UCSD-AML1 (cell line): ENCODE results near the gene DLX6.

Source experiments
- DNase-seq: peaks from one replicate; lab custom pipeline; 2025; ENCODE audit not compliant: unreplicated experiment; lab: John Stamatoyannopoulos, UW

Gene DLX6

DNA sequence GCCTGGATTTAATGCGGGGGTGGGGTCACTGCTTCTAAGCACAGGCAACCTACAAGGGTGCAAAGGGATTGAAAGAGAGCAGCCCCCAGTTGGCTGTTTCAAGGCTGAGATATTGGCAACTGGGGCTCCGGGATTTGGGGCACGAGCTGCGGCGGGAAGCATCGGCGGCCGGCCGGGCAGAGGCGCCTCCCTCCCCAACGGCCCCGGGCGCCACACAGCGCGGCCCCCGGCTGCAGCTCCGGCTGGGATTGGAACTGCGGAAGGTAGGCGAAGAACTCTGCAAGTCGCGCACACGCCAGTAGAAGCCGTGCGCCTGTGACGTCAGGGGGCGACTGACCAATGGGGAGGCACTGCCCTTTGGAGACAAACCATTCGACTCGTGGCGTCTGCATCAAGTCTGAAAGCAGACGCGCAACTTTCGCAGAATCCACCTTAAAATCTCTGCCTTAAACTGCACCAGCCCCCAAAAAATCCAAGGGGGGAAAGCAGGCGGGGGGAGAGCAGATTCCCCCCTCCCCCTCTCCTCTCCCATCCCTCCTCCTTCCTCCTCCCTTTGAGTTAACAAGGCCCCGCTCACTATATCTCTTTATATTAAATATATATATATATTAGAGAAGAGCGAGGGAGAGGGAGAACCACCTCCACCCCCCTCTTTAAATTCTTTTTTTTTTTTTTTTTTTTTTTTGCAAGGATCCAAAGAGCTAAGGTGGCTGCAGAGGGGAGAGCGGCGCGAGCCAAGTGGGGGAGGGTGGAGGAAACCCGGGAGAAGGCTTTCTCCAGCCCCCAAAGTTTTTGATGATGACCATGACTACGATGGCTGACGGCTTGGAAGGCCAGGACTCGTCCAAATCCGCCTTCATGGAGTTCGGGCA lies at the start of gene DLX6:
DLX6 (plus strand) TSS at position 371 of the 872 bp plus-strand sequence; CDS start at position 796, 425 bp downstream.
- no peak for DNase-seq

DNA sequence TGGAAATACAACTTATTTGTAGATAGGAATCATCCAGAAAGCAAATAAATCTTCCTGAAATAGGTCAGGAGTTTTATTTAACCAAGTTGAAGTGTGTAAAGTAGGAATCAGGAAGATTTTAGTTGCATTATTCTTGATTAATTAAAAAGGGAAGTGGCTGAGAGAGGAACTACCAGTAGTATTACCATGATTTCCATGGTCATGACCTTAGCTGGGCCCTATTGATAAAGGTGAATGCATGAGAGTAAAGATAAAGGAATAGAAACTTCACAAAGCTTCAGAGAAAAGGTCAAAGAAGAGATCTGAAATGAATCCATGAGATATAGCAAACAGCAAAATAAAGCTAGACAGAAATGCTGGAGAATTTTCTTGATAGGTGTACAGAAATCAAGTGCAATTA lies 46.2 kb upstream of the DLX6 start:
- DNase-seq: no peak

DNA sequence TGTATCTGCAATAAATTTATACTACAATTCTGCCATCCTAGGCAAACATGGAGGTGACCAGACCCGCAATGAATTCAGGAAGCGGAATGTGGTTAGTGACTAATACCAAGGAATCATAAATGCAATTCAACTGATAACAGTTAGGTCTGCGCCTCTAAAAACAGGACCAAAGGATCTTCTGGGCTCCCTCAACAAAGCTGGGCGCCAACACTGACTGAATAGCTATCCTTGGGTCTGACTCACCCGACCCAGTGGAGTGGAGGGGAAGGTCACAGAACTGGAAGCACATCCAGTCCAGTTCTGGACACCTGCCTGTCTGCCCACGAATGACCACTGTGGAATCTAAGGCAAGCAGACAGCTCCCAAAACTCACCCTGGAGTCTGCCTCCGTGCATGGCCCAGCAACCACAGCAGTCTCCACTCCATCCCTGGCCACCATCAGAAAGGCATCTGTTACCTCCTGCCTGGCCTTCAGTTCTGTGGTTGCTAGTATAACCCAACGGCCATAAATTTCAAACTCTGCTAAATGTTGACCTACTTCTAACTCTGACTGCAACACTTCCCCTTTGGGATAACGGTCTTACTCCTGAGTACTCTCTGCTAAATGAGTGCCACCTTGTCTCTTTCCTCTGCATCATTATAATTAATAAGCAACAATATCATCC lies 43.0 kb upstream of the DLX6 start:
- DNase-seq: no peak

DNA sequence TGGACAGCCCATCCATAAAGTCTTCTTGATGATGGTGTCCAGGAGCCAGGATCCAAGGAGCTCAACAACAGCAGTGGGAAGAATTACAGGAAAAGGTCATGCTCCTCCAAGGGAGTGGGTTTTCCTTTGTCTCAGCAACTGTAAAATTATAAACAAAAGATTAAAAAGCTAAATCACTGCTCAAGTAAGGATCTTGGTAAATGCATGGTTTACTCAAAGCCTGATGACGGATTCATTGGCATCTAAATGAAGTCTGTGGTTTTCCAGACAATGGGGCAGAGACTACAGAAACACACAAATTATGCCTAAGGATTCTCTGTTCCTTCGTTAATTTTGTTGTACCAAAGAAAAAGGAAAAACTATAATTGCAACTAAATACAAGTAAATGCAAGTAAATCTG lies 36.4 kb upstream of the DLX6 start:
- DNase-seq: no peak

DNA sequence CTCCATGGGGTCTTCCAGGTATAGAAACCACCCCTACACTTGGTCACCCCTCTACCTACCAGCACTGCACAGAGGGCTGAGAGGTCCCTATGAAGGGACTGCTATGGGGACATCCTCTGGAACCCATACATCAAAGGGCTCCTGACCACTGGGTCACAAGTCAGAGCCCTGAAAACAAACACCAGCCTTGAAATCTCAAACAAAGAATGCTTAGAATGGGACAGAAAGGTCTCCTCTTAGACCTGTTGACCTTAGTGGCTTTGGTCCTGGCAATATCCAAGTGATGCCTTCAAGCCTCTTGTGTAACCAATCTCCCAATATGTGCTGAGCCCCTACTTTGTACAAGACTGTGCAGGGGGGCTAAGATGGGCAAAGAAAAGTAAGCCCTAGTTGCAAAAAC lies 34.6 kb upstream of the DLX6 start:
- DNase-seq: no peak

DNA sequence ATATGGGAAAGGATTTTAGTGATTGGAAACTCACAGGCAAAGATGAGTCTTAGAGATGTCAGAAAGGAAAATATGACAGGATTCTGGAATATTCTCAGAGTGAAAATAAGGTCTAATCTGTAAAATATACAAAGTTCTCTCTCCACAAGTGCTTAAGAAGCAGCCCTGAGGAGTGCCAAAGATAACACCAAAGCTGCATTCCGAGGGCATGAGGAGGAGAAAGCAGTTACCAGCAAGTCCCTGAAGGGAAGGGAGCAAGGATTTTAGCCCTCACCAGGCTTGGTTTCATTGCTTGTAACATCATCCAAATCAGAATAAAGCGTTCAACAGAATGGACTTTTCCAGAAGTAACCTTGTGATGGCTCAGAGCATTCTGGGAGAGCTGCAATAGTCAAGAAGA lies 31.4 kb upstream of the DLX6 start:
- no peak for DNase-seq

DNA sequence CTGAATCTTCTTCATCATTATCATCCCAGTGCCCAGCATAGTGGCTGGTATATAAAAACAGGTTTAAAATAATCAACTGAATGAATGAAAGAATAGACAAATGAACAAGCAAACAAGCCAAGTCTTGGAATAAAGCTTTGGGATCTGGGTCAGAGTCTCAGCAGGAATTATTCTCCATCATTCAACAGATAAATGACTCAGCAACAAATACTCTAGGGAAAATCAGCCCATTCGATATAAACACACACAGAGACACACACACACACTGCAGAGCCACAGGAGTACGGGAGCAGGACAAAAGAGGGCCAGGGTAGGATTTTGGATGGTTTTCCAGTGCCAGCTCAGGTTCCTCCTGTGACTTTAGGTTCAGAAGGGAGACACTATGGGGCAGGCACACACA lies 29.2 kb upstream of the DLX6 start:
- no peak for DNase-seq

DNA sequence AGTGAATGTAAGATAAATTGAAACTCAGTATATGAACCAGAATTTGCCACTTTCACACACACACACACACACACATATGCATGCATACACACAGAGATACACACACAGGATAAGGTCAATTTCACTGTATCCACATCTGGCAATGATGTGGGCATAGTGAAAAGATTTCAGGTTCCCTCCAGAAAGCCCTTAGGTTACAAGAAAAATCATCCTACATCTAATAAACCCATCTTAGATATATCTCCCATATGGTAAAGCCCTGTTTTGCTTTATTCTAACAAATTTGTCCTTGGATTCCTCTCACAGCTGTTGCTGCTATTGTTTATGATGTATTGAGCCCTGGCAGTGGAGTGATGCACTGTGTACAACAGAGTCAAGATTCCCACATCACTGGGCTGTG lies 27.9 kb upstream of the DLX6 start:
- no peak for DNase-seq

DNA sequence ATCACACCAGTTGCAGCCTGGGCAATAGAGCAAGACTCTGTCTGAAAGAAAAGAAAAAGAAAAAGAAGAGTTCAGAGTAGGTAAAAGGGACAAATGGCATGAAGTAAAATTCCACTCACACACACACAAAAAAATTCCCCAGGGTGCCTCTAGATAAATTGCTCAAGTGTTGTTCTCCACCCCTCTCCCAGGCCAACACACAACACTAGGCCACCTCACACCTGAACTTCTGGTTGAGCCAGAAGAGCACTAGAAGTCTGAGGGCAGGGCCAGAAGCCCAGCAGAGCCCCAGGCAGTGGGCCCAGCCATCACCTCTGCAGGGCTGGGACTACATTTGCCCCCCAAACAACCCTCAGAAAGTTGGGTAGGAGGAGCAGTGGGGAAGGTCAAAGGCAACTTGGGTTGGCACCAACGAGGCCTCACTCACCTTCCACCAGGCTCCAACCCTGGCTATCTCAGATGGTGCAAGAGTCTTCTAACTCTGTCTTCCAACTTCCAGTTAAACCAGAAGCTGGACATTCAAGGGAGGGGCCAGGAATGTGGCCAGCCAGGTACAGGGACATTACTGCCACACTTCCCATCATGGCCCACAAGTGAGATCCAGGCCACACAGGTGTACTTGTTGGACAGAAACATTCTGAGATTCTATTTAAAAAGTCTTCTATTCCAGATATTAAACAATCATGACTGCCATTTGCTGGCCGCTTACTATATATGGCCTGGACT lies 25.6 kb upstream of the DLX6 start:
- no peak for DNase-seq

DNA sequence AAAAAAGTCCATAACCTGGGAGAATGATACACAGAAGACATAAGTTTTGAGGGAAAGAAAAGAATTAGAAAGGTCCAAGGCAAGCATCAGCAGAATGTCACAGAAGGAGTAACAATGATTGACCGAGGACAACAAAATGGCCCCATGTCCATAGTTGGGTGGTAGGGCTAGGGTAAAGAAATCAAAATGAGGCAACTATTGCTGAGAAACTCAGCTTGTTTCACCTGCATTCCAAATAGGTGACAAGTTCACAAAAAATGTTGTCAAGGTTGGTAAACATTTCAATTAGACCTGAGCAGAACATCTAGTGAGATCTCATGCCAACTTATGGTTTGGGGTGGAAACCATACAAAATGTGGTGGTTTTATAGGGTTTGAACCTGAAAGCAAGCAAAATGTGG lies 22.8 kb upstream of the DLX6 start:
- no peak for DNase-seq

DNA sequence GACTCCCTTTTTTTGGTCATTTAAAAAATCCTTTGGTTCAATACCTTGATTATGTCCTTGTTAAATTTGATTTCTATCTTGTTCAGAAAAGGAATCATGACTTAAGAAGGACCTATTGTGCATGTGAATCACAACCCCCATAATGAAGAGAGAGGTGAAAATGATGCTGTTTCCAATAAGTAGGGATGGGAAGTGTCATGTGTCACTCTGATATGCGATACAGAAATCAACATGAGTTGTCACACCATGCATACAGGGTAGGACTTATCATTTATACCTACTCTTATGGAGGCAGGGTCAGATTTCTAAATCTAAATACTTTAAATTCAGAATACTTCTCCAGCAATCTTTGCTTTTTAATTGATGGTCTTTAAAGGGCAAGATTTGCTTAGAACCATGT lies 19.4 kb upstream of the DLX6 start:
- DNase-seq: no peak

DNA sequence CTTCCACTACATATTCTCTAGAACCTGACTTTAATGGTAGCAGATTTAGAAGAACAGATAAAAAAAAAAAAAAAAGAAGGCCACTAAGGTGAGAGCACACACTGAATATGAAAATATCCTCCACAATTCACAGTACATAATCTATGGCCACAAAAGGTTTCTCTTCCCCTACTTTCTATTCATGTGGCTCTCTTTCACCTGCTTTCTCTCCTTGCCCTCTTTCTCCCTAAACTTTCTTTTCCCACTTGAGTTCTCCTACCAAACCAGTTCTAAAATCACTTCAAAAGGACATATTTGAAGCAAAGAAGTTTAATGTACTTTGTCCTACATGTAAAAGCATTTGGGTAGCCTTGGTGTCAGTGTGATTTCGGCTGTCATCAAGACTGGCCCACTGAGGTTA lies 18.5 kb upstream of the DLX6 start:
- DNase-seq: no peak

DNA sequence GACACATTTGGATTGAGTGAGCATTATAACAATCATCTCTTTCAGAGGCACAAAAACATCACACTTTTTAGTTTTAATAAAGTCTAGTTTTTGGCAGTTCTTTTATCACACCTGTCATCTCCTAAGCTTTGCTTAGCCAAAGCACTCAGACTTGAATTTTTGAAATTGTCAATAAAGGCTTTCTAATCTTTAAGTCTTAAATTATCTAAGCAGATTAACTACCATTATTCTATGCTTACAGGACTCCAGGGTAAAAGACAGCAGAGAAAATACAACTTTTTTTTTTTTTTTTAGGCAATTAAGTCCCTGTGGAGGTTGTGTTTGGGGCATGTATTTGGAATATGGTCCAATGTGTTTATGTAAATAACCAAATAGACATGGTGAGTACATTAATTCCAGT lies 17.6 kb upstream of the DLX6 start:
- DNase-seq: no peak

DNA sequence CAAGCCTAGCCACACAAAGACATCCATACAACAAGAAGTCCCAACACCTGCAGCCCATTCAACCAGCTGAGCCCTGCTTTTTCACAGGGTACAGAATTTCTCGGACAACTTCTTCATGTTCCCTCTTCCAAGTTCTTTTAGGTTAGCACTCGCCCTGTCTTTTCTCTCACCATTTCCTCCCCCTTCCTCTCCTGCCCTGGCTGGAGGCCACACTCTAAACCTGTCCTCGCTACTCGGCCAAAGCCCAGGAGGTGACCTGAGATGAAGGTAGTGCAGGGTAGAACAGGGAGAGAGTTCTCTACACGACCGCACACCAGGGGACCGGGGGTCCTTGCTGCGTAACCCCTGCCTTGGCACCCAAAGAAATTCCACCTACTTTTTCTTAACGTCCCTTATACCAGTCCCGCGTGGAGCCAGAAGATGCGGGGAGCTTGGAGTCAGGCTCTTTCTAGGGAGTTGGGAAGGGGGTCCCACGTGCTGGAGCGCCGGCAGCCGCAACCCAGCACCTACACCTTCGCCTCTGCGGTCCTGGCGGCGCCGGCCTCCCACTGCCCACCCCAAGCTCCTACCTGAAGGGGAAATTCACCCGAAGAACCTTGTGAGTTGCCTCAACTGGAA lies 16.0 kb upstream of the DLX6 start:
- DNase-seq: no peak

DNA sequence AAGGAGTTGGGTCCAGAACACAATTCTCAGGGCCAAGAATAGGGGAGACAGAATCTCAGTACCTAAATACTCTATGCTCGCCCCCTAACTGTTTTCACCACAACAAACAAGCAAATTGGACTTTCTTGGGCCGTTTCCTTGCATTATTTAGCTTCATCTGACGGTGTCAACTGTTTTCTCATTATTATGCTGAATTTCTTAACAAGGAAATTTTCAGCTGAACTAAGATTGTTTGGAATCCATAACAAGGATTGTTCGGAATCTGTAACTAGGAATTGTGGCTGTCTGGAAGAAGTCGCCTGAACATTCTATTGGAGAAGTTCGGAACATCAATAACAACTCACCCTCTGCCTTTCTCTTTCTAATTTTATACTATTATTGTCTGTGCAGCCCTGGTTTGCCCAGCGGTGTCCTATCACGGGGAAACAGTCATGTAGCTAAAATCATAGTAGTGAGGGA lies 15.5 kb upstream of the DLX6 start:
- no peak for DNase-seq

DNA sequence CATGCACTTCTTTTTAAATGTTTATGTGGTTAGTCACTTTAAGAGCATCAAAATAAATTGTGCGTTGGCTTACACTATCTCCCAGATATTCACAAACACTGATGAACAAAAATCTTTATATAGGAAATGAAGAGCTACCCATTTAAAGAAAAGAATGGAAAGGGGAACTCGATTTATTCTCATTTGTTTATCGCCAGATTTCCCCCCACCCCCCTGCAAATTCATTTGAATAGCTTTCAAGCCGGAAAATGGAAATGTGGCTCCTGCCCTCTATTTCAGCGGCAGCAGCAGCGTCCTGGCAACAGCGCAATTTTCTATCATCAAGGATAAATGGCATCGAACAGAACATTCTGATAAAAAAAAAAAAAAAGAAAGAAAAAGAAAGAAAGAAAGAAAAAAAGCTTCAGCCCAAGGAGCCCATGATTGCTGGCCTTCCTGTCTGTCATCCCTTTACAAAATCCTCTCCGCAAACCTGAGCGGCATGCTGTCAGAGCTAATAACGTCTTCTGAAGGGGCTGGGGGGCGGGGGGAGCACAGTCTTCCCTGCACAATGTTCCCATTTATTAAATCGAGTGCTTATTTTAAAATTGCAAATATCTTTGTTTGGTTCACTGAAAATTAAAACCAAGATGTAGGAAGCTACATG lies 13.7 kb upstream of the DLX6 start:
- no peak for DNase-seq

DNA sequence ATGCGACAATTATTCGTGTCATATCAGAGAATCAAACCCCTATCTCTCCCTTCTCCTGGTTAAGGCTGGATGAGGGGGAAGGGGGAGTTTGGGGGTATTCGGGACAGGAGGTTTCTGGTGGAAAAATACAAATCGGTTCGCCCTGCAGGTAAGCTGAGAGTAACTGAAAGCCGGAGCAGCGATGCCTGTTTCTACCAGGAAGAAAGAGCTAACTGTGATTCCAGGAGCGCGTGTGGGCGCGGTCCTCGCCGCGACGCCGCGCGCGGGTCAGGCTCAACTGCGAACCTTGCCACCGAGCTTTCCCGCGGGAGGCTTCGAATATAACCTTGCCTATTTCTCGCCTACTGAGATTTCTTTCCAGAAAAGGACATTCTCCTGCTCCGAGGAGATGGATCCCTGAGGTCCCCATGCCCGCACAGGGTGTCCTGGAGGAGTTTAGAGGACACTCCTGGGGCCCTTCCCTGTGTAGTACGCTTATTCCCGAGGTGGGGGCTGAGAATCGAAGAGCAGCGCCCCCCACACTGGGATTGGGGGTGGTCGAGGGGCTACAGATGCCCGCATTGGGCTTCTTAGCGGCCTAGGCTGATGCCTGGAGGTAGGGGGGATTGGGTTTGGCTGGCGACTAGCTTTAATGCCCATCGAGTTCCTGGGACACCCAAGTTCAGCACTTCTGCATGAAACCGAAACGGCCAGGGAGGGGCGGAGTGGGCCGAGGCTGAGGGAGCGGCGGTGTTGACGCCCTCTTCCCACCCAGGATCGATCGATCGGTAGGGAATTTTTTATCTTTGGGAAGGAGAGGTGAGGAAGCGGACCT lies 13.0 kb upstream of the DLX6 start:
- no peak for DNase-seq

DNA sequence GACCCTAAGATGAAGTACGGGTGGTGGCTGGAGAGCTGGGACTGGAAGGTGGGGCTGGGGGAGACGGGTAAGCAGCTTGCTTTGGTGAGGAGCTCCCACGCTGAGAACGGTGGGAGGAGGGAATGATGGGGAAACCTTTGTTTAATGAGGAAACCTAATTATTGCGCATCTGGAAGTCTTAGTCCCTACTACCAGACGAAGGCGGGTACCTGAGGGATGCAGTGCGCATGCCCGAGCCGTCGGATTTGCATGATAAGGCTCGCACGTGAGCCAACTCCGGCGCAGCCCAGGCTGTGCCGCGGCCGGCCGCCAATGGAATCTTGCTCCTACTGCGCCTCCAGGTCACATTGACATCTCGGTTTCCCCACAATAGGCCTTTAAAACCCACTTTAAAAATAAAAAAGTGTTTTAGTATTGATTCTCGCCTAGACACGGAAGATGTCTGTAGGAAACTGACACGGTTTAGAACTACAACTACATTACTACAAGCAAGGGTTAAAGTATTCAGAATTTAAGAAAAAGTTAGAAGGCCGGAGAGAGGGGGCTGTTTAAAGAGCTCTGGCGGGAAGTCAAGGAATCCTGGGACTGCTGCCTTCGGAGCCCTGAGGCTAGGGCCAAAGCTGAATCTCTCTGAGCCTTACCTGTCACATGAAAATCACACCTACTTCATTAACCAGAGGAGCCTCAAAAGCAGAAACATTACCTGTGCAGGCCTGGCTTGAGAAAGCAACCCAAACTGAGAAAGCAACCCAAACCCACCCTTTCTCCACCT lies 12.1 kb upstream of the DLX6 start:
- no peak for DNase-seq

DNA sequence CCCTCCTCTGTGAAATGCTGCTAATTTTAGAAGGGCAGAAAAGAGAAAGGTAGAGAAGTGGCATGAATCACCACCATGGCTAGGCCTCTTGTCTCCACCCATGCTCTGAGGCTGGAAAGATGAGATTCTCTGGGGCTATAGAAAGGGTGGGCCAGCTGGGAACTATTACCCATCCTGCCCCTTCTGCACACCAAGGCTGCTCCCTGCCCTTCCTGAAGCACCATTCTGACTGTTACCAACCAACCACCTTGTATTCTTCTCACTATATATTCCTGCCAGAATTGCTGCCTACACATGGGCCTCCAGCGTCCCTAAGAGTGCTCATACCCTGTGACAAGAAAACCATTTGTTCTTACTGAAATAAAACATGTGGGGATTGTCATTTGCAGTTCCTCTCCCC lies 11.4 kb upstream of the DLX6 start:
- DNase-seq: no peak
